Smooth muscle cell (in vitro differentiated cells): ENCODE measurements around the gene SLAMF6. TPM values are rescaled to one million over a fixed set of nuclear protein-coding genes. Genes with fewer than 3 reads are reported as not detected.

ENCODE experiments used
- DNase-seq: peaks from one replicate; lab custom pipeline; 2025; ENCODE audit not compliant: unreplicated experiment; lab: John Stamatoyannopoulos, UW
- H2AFZ ChIP-seq: fragments of 200-600 bp; sonication (generic); 2 replicates; pipeline ENCODE4 v1.6.0; 2016; ENCODE audit warnings: antibody characterized with exemption, low read depth, mild to moderate bottlenecking
- H3F3A ChIP-seq: fragments of 200-600 bp; sonication (generic); 2 replicates; pipeline ENCODE4 v1.6.0; 2017; ENCODE audit warnings: antibody characterized with exemption, low read depth
- H3K27ac ChIP-seq: fragments of 200-600 bp; sonication (generic); 2 replicates; pipeline ENCODE4 v1.5.1; 2016; ENCODE audit warnings: low read depth, mild to moderate bottlenecking
- H3K27me3 ChIP-seq: fragments of 200-600 bp; sonication (generic); 2 replicates; pipeline ENCODE4 v1.6.1; 2016; ENCODE audit warnings: low read depth, mild to moderate bottlenecking
- H3K36me3 ChIP-seq: fragments of 200-600 bp; sonication (generic); 2 replicates; pipeline ENCODE4 v1.5.1; 2016; ENCODE audit warnings: low read depth
- H3K4me1 ChIP-seq: fragments of 200-600 bp; sonication (generic); 2 replicates; pipeline ENCODE4 v1.5.1; 2016; ENCODE audit warnings: low read depth
- H3K4me2 ChIP-seq: fragments of 200-600 bp; sonication (generic); 2 replicates; pipeline ENCODE4 v1.6.0; 2016; ENCODE audit warnings: mild to moderate bottlenecking
- H3K4me3 ChIP-seq: fragments of 200-600 bp; sonication (generic); 2 replicates; pipeline ENCODE4 v1.5.1; 2016; ENCODE audit warnings: mild to moderate bottlenecking
- H3K79me2 ChIP-seq: fragments of 200-600 bp; sonication (generic); 2 replicates; pipeline ENCODE4 v1.6.0; 2016; ENCODE audit warnings: low read depth, mild to moderate bottlenecking
- H3K9ac ChIP-seq: fragments of 200-600 bp; sonication (generic); 2 replicates; pipeline ENCODE4 v1.6.0; 2016; ENCODE audit warnings: low read depth
- H3K9me3 ChIP-seq: fragments of 200-600 bp; sonication (generic); replicated peaks from 2 replicates; pipeline ENCODE4 v1.5.1; 2016; ENCODE audit warnings: low read depth
- H4K20me1 ChIP-seq: fragments of 200-600 bp; sonication (generic); 2 replicates; pipeline ENCODE4 v1.6.0; 2016; ENCODE audit warnings: low read depth
- CTCF ChIP-seq: fragments of 200-600 bp; sonication (generic); IDR thresholded peaks from 2 replicates; pipeline ENCODE4 v1.5.1; 2017; ENCODE audit warnings: borderline replicate concordance, mild to moderate bottlenecking, antibody characterized with exemption; ENCODE audit not compliant: insufficient read depth, poor library complexity, severe bottlenecking
- WGBS: methylation state at CpG from one replicate; pipeline ENCODE4 v1.1.7; 2016; ENCODE audit warnings: low lambda C conversion rate; 5-methylcytosine and 5-hydroxymethylcytosine counted together
- polyA plus RNA-seq: library from polyadenylated mRNA; unstranded; fragments of >200 nt; fragmentation: Nextera tagmentation; extraction: Ambion mirVana; gene quantifications from 2 replicates; pipeline ENCODE4 v1.2.1, GENCODE V29; 2016
- total RNA-seq: library from RNA; depleted of rRNA; stranded (reverse); fragments of >200 nt; gene quantifications from 2 replicates; pipeline ENCODE4 v1.2.3, GENCODE V29; 2014

The SLAMF6 gene
- total and polyA plus RNA-seq, 2 experiments from 2014 or later: not detected

DNA sequence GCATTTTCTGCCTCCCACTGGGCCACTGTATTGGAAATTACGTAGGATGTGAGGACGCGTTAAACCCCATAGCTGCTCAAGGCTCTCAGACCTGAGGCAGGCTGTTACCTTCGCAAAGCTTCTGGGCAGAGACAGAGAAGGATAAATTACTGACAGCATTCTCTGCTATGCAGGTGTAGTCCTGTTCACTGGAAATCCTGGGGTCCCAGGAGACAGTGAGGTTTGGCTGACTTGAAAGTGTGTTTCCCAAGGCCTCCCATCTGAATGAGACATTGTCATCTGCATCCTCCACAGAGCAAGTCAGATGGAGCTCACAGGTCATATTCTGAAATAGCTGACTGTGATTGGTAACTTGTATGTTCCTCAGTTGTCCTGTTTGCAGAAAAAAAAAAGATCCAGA lies 32.0 kb downstream of the SLAMF6 start:
- H3K9ac ChIP-seq: no peak overlapping the region
- 81% methylated on average over 4 of the region's 4 CpGs for WGBS

GRCh38 chr1:160489513-160490261 lies 33.4 kb downstream of the SLAMF6 start:
- Histone ChIP-seq H3K36me3 (no peaks in the 10 kb centered on the region), H3K27me3 (no peaks in the 10 kb centered on the region), H3K9me3 (no peaks in the 10 kb centered on the region), H2AFZ (no peak overlapping the region), H3K4me2 (no peak overlapping the region), H3K4me3 (no peak overlapping the region), H3K9ac (no peak overlapping the region), H3K4me1 (no peaks in the 10 kb centered on the region), H3K27ac (no peak overlapping the region), H3K79me2 (no peaks in the 10 kb centered on the region), H4K20me1 (no peaks in the 10 kb centered on the region), H3F3A (no peaks in the 10 kb centered on the region)
- DNase-seq: no peak
- WGBS: 83% methylated on average over 4 of the region's 4 CpGs
- no peak for TF ChIP-seq CTCF

More for the DNA sequence above, 32.0 kb downstream of the SLAMF6 start:
- Histone ChIP-seq H3F3A (no peaks in the 10 kb centered on the region), H3K27ac (no peak overlapping the region), H2AFZ (no peak overlapping the region), H3K4me1 (no peaks in the 10 kb centered on the region), H3K79me2 (no peaks in the 10 kb centered on the region), H3K4me2 (no peak overlapping the region), H3K4me3 (no peak overlapping the region), H3K36me3 (no peaks in the 10 kb centered on the region), H3K9me3 (no peaks in the 10 kb centered on the region), H4K20me1 (no peaks in the 10 kb centered on the region), H3K27me3 (no peaks in the 10 kb centered on the region)
- TF ChIP-seq CTCF: no peak
- no peak for DNase-seq

- H3K79me2 ChIP-seq: no peaks in the 10 kb centered on the region
- H3K27ac ChIP-seq: no peak overlapping the region
- H3K4me3 ChIP-seq: no peak overlapping the region
- WGBS: 95% methylated on average over 4 of the region's 4 CpGs
- H3K9me3 ChIP-seq: no peaks in the 10 kb centered on the region
- H3K4me2 ChIP-seq: no peak overlapping the region
- H3K27me3 ChIP-seq: no peaks in the 10 kb centered on the region
- no peaks in the 10 kb centered on the region for H3F3A ChIP-seq
- no peaks in the 10 kb centered on the region for H4K20me1 ChIP-seq
- H3K4me1 ChIP-seq: no peaks in the 10 kb centered on the region
- no peak for DNase-seq
- no peaks in the 10 kb centered on the region for H3K36me3 ChIP-seq
- H3K9ac ChIP-seq: no peak overlapping the region
- no peak for TF ChIP-seq CTCF
- no peak overlapping the region for H2AFZ ChIP-seq
These were observed 34.6 kb downstream of the SLAMF6 start for GRCh38 chr1:160488347-160489058.
